Astrocyte of the spinal cord (primary cell): Measurements from ENCODE around the gene OGA.

ENCODE experiments used
- DNase-seq: peaks from one replicate; pipeline ENCODE4 v3.0.0; 2011; ENCODE audit warnings: low read depth, low spot score
- H3K4me3 ChIP-seq: 2 replicates; pipeline ENCODE4 v1.5.1; 2011; ENCODE audit warnings: low read depth, mild to moderate bottlenecking, low read length, moderate library complexity
- in situ Hi-C: cut with HindIII; loops from 2 replicates; pipeline ENCODE4 v1.10.0; 2017; ENCODE audit warnings: low sequenced_read_pairs
- TF ChIP-seq, protein P1 (sequence below): IDR thresholded peaks from 2 replicates; pipeline ENCODE4 v1.5.1; 2012; ENCODE audit warnings: low read depth, mild to moderate bottlenecking, low read length, inconsistent platforms

Gene OGA

DNA sequence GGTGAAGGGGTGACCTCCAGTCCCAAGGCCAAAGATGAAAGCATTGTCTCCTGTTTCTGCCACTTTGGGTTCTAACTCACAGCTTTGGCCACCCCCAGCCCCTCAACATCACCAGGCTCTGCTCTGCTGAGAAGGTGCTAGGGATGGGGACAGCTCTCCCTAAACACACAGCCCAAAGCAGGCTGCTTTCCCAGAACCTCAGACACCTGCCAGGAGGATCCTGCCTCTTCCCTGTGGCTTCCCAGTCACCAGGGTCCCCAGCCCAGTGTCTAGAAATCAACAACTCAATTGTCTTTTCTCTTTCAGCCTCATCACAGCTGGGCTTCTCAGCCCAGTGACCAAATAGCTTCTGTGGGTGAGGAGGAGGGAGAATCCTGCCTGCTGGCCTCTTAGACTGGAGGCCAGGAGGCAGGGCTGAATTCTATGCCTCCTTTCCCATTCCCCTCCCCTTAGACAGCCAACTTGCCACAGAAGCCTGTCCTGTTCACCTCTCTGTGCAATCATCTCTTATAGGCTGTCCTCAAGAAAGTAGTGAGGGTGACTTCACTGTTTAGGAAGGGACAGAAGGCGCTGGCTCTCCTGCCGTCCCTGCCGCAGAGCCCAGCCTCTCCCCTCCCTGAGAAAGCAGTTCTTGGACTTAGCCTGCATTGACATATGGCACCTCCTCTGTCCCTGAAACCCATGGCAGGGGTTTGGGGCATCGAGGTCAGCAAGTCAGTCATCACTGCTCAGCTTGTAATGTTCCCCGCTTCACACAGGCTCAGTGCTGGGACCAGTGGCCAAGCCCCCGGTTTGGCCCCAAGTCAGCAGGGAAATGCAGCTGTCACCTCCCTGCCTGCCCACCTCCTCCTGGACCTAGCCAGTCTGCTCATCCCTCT, 46.0 kb downstream of the OGA start:
- DNase-seq = no peak
- H3K4me3 ChIP-seq = no peak overlapping the region
- in situ Hi-C loops = no loop called here
- TF ChIP-seq, protein P1, sequence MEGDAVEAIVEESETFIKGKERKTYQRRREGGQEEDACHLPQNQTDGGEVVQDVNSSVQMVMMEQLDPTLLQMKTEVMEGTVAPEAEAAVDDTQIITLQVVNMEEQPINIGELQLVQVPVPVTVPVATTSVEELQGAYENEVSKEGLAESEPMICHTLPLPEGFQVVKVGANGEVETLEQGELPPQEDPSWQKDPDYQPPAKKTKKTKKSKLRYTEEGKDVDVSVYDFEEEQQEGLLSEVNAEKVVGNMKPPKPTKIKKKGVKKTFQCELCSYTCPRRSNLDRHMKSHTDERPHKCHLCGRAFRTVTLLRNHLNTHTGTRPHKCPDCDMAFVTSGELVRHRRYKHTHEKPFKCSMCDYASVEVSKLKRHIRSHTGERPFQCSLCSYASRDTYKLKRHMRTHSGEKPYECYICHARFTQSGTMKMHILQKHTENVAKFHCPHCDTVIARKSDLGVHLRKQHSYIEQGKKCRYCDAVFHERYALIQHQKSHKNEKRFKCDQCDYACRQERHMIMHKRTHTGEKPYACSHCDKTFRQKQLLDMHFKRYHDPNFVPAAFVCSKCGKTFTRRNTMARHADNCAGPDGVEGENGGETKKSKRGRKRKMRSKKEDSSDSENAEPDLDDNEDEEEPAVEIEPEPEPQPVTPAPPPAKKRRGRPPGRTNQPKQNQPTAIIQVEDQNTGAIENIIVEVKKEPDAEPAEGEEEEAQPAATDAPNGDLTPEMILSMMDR = no peak

- no peak overlapping the region for H3K4me3 ChIP-seq
- TF ChIP-seq, protein P1 = no peak
- in situ Hi-C loops = no loop called here
- DNase-seq = no peak
Measured at GRCh38 chr10:101771380-101771779, 46.9 kb downstream of the OGA start.

DNA sequence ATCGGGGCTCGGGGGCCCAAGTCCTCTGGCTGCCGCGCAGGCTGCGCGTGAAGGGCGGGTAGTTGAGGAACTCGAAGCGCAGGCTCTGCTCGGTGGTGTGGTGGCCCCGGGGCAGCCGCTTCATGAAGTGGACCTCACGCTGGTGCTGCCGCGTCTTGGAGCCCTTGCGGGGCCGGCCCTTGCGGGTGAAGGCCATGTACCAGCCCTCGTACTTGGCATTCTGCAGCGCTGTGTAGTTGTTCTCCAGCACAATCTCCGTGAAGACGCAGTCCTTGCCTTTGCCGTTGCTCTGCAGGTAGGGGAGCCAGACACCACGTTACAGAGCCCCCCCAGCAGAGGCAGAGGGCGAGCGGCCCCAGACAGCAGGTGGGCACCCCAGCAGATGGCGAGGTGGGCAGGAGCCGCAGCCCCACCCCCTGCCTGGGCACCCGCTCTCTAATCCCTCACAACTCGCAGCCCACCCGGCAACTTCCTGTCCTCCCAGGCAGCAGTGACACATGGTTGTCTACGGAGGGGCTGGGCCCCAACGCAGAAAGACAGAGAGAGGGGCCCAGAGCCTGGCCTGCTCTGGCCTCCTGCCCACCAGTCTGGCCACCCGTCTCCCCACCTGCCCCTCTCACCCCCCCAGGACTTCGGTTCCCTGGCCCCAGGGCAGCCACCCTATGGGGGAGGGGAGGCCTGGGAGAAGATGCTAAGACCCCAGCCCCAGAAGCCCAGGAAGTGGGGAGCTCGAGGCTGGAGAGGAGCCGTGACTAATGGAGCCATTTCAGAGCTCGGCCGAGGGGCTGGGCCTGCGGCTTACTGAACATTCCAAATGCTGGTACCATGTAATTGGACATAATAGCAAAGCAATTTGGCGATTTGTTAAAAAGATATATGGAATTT, 47.7 kb downstream of the OGA start:
- TF ChIP-seq, protein P1 = no peak
- no peak for DNase-seq
- no peak overlapping the region for H3K4me3 ChIP-seq
- in situ Hi-C loops = no loop called here

DNA sequence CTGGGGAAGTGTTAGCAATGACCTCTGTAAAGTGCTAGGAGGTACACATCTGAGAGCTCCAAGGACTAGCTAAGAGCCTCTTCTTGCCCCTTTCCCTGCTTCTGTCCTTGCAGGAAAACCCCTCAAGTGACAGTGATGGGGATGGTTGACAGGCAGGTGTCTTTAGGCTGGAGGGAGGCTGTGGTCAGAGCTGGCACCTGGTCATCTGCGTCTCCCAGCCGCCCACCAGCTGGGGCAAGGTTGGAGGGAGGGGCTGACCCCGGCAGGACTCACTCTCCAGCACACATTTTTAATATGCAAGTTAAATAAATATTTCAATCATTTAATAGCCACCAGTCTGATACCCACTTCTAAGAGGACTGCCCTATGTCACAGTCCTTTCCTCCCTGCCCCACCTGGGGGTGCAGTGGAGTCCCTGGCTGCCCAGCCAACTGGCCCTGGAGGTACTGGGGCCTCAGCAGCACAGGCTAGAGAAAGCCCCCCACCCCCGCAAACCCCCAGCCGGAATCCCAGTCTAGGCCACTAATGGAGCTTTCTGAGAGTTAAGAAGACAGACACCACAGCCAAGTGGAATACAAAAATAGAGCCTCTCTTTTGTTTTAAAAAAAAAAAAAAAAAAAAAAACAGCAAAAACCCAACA, 48.6 kb downstream of the OGA start:
- no peak overlapping the region for H3K4me3 ChIP-seq
- in situ Hi-C loops = no loop called here
- TF ChIP-seq, protein P1 = no peak
- no peak for DNase-seq

DNA sequence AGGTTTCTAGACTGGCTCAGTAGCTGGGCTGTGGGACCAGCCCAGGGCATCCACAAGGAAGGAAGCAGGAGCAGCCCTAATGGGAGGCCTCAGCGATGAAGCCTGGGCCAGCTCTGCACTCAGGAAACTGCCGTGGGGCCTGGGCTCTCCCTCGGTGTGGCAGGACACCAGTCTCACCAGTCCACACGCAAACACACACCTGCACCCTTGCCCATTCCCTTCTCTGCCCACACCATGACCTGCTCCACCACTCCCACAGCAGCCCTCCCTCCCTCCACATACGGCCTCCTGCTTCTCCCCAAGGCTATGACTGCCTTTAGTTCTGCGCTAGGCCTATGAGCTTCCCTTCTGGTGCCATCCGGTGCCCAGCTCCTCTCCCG, 49.5 kb downstream of the OGA start:
- H3K4me3 ChIP-seq = no peak overlapping the region
- DNase-seq = no peak
- in situ Hi-C loops = no loop called here
- TF ChIP-seq, protein P1 = no peak
